IMR-90 (cell line): Measurements from ENCODE around the gene ZNF180.

Source experiments
- CHD1 ChIP-seq: IDR thresholded peaks from 2 replicates; pipeline ENCODE4 v1.6.1; 2012; ENCODE audit warnings: low read depth, low read length, improper control_type of control experiment
- TF ChIP-seq, protein P1 (sequence below): fragments of 150-350 bp; IDR thresholded peaks from 2 replicates; pipeline ENCODE4 v1.6.1; 2016; ENCODE audit warnings: low read depth, mild to moderate bottlenecking, low read length, moderate library complexity, borderline replicate concordance
- TF ChIP-seq, protein P2 (sequence below): conservative IDR thresholded peaks from 2 replicates; pipeline ENCODE4 v1.5.1; 2012; ENCODE audit warnings: mild to moderate bottlenecking, low read depth, low read length, improper control_type of control experiment

DNA sequence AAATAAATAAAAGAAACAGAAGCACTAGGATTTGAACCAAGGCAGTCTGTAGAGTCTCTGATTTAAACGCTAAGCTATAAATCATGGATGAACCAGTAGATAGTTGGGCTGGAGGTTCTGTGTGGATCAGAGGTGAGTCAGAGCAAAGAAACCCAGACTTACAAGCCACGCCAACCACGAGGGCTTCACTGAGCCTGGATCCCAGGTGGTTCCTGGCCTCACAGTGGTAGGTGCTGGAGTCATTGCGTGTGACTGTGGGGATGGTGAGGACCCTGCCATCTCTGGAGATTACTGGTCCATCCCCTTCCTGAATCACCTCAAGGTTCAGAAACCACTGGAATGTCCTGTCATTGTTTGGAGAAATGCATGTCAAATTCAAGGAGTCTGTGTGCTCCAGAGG is 48.4 kb upstream of the ZNF180 start:
- TF ChIP-seq, protein P1, sequence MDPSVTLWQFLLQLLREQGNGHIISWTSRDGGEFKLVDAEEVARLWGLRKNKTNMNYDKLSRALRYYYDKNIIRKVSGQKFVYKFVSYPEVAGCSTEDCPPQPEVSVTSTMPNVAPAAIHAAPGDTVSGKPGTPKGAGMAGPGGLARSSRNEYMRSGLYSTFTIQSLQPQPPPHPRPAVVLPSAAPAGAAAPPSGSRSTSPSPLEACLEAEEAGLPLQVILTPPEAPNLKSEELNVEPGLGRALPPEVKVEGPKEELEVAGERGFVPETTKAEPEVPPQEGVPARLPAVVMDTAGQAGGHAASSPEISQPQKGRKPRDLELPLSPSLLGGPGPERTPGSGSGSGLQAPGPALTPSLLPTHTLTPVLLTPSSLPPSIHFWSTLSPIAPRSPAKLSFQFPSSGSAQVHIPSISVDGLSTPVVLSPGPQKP = no peak
- TF ChIP-seq, protein P2, sequence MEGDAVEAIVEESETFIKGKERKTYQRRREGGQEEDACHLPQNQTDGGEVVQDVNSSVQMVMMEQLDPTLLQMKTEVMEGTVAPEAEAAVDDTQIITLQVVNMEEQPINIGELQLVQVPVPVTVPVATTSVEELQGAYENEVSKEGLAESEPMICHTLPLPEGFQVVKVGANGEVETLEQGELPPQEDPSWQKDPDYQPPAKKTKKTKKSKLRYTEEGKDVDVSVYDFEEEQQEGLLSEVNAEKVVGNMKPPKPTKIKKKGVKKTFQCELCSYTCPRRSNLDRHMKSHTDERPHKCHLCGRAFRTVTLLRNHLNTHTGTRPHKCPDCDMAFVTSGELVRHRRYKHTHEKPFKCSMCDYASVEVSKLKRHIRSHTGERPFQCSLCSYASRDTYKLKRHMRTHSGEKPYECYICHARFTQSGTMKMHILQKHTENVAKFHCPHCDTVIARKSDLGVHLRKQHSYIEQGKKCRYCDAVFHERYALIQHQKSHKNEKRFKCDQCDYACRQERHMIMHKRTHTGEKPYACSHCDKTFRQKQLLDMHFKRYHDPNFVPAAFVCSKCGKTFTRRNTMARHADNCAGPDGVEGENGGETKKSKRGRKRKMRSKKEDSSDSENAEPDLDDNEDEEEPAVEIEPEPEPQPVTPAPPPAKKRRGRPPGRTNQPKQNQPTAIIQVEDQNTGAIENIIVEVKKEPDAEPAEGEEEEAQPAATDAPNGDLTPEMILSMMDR = no peak
- TF ChIP-seq CHD1 = no peak
